Hypothalamus (tissue), 51 donors: ENCODE measurements around the gene USP53.
"Not testable (repeated sequence)": the region's sequence is repeated elsewhere in the genome, so short reads cannot be mapped to it uniquely, and the experiment has no call there.

ENCODE experiments used
- DNase-seq, 51 donors: peaks; one replicate each; lab custom pipeline; 2025; lab: John Stamatoyannopoulos, UW

The USP53 gene

DNA sequence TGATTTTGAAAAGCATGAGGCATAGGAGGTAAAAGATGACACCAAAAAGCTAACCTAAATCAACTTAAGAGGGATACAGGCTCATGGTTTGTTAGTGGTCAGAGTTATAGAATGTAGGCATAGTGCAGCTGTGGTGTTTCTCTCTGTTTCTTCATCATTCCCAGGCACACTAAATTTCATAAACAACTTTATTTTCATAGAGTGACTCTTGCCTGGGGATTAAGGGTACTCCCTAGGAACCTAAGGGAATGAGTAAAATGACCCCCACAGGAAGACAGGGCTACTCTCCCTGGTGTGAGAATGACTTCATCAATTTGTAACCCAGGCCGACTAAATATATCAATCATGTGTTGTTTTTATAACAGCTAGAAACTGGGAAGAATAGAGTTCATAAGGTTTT lies 98.3 kb downstream of the USP53 start:
- DNase-seq = no peak

- no peak for DNase-seq
These were observed 100.7 kb downstream of the USP53 start for GRCh38 chr4:119313237-119313636.

DNA sequence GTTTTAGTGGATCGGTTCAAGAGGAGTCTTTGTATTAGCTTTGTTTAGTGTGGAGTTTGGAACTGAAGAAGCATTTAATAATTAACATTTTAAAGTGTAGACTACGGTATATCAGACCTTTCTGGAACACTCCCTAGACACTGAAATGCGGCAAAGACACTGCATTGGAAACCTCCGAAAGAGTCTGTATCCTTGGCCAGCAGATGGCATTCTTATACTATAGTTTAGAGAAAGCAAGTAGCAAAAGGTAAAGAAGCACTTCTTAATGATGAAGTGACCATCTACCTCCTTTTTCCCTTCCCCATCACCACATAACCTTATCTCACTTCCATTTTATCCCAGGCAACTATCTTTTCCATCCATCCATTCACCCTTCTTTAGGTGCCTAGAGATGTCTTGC lies 101.8 kb downstream of the USP53 start:
- peak in 8 of 51 donors; percentile 0 to 25 (median 2) for DNase-seq

GRCh38 chr4:119315036-119315435 lies 102.5 kb downstream of the USP53 start:
- no peak for DNase-seq

GRCh38 chr4:119317990-119318389 lies 105.5 kb downstream of the USP53 start:
- no peak for DNase-seq

DNA sequence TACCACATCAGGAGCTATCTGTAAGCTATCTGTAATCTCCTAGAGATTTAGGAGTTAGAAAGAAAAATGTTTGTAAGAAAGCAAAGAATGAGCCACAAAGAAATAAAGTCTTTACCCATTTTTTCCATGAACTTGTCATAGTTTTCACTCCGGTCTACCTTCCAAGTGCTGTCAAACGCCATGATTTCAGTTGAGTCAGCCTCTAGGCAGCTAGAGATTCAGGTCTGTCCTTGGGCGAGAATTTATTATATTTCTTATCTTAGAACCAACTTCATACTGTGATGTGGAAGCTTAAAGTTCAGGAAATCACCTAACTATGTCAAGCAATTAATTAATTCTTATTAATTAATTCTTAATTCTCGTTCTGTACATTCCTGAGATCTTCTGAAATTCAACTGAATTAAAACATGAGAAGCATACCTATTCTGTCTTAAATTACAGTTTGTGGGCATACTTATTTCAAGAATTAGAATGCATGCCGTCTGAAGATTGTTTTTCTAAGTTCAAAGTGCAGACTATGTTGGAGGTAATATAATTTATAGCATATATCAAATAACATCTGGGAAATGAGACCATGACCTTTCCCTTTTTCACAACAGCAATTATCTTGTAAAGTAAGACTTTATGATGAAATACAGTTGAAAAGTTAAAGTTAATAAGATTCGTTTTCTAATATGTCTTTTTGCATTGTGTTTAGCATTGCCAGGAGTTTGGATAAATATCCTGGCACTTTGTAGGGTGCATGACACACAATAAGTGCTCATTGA lies 109.6 kb downstream of the USP53 start, which contains the start of gene FABP2:
Gene FABP2, minus strand, starts transcription at position 218 of the 767 bp plus-strand sequence. Its CDS starts 36 bp downstream, at position 182.
- DNase-seq = no peak

DNA sequence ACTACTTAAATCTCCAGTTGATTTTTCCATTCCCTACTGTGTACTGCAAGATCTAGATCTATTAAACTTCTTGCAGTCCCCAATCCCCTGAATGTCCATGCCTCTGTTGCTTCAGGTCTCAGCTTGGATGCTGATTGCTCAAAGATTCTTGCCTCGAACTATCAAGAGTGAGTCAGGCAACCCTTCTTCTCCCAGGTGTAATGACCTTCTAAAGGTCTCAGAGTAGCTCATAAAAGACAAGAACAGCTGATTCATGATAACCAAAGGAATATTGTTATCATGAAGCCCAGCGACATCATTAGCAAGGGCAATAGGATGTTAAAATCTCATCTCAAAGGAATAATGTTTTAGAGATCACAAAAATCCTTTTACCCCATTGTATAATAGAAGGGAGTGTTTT lies 116.2 kb downstream of the USP53 start:
- DNase-seq = no peak

DNA sequence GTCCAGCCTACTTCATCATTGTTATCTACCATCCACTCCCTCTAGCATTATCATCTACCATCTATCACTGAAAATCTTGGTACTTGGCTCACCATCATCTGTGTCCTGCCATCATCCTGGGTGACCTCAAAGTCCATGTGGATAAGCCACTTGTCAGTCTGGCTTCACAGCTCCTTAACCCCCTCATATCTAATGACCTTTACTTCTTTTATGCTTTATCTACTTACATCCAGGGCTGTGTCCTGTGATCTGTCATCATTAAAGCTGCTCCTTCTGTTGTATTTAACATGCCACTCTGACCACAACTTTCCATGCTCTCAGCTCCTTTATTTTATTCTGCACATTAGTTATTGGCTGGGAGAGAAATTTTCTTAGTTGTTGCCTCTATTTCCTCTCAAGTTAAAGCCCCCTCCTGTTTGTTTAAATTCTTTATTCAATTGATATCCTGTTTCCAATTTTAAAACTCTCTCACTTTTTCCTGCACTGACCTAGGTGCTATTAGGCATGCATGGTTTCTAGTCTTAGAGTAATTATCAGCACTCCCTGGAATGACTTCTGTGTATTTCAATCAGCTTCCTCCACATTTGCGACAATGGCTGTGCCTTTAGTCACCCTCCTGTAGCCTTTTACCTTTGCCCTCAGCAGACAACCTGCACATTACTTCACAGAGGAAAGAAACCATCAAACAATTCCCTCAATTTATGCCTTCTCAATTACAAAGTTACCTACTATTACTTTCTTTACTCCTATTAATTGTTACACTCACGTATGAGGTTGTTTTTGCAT lies 117.5 kb downstream of the USP53 start:
- no peak for DNase-seq

DNA sequence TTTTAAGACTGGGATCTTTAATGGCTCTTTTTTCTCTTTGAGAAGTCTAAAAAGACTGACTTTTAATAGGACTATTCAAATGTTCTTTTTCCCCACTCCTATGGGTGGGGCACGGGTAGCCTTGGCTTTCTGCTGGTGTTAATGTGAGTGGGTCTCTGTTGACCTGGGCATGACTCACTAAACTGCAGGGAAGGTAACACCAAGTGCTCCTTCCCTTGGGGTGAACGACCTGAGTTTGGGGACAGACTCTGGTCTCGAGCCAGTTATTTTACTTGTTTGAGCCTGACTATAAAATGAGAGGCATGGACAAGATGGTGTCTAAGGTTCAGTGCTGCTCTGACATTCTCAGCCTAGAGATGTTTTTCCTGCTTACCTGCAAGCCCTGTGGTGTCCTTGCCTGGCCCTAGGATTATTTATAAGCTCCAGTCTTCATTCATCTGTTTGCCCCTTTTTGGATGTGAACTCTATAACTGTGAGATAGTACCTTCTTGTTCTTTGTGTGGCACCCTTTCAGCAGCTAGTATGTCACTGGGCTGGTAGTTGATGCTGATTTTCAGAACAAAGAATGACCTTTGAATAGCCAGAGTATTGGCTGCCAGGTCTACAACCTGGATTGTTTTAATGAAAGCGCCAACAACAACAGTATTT lies 123.9 kb downstream of the USP53 start:
- DNase-seq = not testable (repeated sequence)

DNA sequence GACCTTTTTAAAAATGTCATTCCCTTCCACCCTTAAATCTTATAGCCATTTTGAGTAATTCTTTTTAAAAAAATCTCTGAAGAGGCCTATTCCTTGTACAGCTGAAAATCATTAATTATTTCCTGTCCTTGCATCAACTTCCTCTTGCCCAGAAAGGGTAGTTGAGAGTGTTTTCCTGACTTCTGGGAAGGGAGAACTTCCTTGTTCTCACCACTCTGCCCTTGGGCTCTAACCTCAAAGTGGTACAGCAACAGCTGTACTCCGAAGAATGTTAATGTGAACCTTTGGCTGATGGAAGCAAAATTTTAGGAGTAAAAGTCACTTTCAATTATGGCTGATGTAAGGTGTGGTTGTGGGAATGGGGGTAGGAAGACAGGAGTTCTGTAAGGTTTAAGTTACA lies 124.5 kb downstream of the USP53 start:
- DNase-seq = peak in 1 of 51 donors; percentile 1

DNA sequence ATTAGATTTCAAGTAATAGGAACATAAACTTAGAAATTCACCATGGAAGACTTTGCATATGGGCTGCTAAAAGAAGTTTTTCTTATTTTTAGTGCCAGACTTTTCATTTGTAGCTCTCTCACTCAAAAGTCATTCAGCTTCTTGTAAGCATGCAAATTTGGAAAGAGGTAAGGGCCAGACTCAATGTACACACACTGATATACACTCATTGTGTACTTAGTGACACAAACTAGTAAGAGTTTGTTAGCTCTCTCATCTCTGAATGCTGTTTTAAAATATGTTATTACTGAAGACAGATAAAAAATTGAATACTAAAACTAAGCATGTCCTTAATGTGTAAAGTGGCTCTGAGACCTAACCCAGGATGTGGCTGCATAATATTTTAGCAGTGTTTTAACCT lies 127.4 kb downstream of the USP53 start:
- not testable (repeated sequence) for DNase-seq

DNA sequence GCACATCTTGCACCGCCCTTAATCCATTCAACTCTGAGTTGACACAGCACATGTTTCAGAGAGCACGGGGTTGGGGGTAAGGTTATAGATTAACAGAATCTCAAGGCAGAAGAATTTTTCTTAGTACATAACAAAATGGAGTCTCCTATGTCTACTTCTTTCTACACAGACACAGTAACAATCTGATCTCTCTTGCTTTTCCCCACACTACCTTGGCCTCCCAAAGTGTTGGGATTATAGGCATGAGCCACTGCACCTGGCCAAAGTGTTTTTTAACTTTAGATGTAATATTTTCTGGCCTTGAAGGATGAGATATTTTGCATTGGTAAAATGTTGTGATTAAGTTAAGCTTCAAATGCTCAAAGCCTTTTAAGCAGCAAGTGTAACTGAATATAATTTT lies 130.8 kb downstream of the USP53 start:
- DNase-seq = not testable (repeated sequence)
